NCI-H345 (cell line): ENCODE data around the gene SEL1L2.
"Not testable (repeated sequence)": the region's sequence is repeated elsewhere in the genome, so short reads cannot be mapped to it uniquely, and the experiment has no call there.

ENCODE experiments used
- DNase-seq: peaks from one replicate; lab custom pipeline; 2025; lab: John Stamatoyannopoulos, UW

SEL1L2 gene

DNA sequence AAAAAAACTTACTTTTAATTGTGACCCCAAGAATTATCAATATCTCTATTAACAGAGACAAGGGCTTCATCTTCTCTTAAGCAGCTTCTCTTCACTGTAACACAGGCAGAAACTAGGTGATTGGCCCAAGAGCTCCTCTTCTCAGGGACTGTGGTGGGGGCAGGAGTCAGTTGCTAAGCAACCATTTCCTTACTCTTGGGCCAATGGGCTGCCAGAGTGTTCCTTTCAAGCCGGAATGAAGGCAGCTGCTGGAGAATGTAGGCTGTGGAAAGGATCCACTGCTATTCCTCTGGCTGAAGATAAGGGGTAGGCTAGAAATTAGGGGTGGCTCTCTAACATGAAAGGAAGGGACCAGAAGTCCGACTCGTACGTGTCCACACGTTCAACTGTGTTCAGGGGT, at the start of gene SEL1L2:
TSS of gene SEL1L2 (minus strand) at position 150 of the 400 bp plus-strand sequence. CDS start at position 70, 80 bp downstream.
- peak; percentile 11 for DNase-seq

DNA sequence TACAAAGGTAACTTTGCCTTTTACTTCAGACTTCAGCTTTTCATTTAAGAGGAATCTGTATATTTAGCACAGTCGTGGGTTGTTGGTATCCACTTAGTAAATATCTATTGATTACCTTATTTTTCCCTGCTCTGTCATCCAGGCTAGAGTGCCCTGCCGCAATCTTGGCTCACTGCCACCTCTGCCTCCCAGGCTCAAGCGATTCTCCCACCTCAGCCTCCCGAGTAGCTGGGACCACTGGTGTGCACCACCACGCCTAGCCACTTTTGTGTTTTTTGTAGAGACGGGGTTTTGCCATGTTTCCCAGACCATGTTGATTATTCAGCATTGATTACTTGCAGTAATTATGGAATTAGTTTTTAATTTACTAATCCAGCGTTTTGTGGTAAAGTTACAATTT, 46.2 kb upstream of the SEL1L2 start:
- DNase-seq, result no peak

DNA sequence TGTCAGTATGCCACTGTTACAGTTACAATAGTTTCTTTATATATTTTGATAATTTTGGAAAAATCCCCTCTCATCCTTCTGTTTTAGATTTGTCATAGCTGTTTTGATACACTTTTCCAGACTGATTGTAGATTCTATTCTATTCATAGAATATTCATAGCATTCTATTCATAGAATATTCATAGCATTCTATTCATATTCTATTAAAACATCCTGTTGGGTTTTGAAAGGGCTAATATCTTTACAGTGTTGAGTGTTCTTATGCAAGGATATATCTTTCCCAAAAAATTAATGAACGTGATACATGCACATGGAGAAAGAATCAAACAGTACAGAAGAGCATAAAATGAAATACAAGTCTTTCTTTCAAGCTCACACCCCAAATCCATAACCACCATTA, 42.9 kb upstream of the SEL1L2 start:
- DNase-seq, result no peak

GRCh38 chr20:14030991-14031390, 40.6 kb upstream of the SEL1L2 start:
- no peak for DNase-seq

DNA sequence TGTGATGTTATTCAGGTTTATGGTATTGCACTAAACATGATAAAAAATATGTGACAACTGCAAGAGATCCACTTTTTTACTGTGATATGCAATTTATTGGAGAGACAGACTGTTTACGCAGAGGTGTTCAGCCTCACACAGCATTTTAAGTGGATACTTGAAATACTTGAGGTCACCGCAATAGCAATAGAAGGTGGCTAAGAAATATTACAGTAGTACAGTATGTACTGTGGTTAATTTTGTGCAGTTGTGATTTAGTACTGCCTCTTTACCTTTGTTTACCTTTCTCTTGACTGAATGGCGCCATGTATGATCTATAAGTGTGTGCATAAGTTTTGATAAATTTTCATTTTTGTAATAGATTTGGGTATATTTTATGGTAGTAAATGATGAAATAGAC, 22.3 kb upstream of the SEL1L2 start:
- no peak for DNase-seq

- DNase-seq, result no peak
Observed at GRCh38 chr20:14009208-14009607, 18.8 kb upstream of the SEL1L2 start.

DNA sequence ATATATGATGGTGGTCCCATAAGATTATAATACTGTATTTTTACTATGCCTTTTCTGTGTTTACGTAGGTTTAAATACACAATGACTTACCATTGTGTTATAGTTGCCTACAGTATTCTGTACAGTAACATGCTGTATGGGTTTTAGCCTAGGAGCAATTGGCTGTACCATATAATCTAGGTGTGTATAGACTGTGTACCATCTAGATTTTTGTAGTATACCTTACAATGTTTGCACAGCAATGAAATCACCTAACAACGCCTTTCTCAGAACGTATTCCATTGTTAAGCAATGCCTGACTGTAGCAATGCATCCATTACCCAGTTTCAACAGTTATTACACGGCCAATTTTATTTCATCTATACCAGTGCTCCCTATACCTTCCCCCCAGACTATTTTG, 15.6 kb upstream of the SEL1L2 start:
- DNase-seq, result no peak

GRCh38 chr20:14000917-14001316, 10.5 kb upstream of the SEL1L2 start:
- no peak for DNase-seq

DNA sequence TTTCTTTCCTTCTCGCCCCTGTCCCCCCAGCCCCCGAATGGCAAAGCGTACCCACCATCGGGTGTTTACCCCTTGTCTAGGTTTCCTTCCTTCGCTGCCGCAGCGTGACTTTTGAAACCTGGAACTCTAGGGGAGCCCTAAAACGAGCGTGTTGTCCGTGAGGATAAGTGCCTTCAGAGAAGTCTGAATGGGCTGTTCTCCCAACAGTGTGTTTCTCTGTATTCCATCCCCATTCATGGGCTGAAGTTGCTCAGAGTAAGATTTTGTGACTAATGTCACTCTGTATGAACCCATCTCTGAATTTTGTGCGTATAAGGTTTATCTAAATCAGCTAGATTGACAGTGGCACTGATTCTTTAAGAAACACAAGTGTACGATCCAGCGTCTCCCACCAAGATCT, 5.9 kb upstream of the SEL1L2 start:
- DNase-seq, result peak; percentile 28

GRCh38 chr20:13995841-13996240, 5.4 kb upstream of the SEL1L2 start:
- DNase-seq, result peak; percentile 82

- DNase-seq, result peak; percentile 99
Observed at GRCh38 chr20:13995086-13995665, 4.8 kb upstream of the SEL1L2 start, which contains the start of gene MACROD2. Gene MACROD2 (plus strand): TSS chr20:13995516.

DNA sequence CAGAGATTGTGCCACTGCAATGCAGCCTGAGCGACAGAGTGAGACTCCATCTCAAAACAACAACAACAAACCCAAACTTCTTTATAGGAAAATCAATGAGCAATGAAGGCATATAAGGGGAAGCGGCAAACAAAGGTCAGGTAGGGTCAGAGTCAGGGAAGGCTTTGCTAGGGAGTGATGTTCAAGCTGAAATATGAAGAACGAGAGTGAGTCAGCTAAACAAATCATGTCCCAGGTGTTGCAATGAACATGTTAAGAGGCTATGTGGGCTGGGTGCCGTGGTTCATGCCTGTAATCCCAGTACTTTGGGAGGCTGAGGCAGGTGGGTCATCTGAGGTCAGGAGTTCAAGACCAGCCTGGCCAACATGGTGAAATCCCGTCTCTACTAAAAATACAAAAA, 1.5 kb upstream of the SEL1L2 start:
- DNase-seq, result not testable (repeated sequence)

- DNase-seq, result no peak
Observed at GRCh38 chr20:13991311-13991710, 897 bp upstream of the SEL1L2 start.

DNA sequence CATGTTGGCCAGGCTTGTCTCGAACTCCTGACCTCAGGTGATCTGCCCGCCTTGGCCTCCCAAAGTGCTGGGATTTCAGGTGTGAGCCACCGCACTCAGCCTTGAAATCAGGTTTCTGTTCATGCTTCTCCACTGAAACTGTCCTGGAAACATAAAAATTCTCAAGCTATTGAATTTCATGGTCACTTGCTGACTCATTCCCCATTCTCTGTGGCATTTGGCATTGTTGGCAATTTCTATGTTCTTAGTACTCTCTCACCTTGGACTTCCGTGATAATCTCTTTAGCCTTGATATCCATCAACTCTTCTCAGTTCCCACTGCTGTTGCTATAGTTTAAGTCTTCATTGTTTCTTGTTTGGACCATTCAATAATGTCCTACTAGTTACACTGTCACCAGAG, 6.2 kb downstream of the SEL1L2 start:
- no peak for DNase-seq

- DNase-seq, result no peak
Observed at GRCh38 chr20:13960525-13960924, 29.9 kb downstream of the SEL1L2 start.

DNA sequence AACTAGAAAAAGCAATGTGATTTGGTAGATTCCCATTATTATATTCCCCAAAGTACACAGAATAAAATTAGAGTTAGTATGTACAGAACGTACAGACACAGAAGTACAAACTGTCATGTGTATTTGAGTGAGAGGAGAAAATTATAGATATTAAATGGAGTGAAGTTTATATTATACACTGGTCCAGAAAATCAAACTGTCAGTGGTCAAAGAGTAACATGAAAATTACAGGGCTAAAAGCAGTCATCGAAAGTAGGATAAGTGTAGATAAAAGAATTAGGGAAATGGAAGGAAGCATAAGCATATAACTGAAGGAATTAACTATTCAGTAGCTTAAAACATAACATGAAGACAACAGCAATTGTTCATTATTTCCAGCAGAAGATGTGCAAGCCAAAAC, 30.3 kb downstream of the SEL1L2 start:
- no peak for DNase-seq

GRCh38 chr20:13953227-13953626, 37.2 kb downstream of the SEL1L2 start:
- DNase-seq, result no peak

DNA sequence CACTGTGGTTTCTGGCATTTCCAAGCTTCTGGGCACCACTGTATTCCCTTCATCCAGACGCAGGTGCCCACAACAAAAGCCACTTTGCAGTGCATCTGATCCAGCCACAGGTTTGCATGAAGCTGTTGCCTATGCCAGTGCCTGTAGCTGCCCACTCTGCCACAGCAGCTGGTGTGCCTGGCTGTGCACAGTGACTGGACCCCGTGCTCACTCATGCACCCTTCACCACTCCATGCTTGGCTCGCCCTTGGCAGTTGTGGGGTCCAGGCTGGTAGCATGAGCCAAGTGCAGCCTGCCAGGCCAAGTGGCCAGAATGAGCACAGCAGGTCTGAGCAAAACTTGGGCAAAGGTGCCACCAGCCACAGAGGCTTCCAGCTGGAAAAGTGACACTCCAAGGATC, 42.7 kb downstream of the SEL1L2 start:
- no peak for DNase-seq

DNA sequence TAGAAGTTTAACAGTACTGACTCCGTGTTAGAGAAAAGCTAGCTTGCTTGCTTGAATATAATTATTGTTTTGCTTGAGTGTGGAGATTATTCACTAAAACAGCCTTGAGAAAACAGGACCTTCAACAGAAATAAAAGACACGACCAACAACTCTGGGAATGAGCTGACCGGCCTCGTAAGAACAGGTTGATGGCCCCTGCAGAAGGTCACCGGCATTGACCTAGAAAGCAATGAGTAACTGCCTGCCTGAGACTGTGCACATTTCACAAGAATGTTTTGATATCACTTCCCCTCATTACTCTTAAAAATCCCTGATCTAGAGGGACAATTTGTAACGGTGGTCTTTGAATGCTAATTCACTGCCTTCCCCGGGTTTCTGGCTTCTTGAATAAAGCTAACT, 49.4 kb downstream of the SEL1L2 start:
- no peak for DNase-seq

GRCh38 chr20:13936781-13937576, 53.4 kb downstream of the SEL1L2 start:
- no peak for DNase-seq

- no peak for DNase-seq
Observed at GRCh38 chr20:13934992-13935894, 55.2 kb downstream of the SEL1L2 start.

GRCh38 chr20:13930281-13930680, 60.1 kb downstream of the SEL1L2 start:
- DNase-seq, result no peak

- DNase-seq, result no peak
Observed at GRCh38 chr20:13929836-13930235, 60.6 kb downstream of the SEL1L2 start.
